ENCODE measurements around the gene FOXS1. TPM values are rescaled to one million over a fixed set of nuclear protein-coding genes. Genes with fewer than 3 reads are reported as not detected.

The FOXS1 gene
- total and polyA plus RNA-seq, 4 experiments from 2014 or later, result not detected

- Histone ChIP-seq H3K4me1 (ENCODE audit: insufficient read depth, low read length) (peaks cover 12% of the 10 kb centered on the region), H3K27ac (ENCODE audit: low read depth, low read length) (no peak overlapping the region), H3K27me3 (ENCODE audit: insufficient read depth, low read length) (peaks cover 29% of the 10 kb centered on the region), H3K36me3 (ENCODE audit: insufficient read depth, low read length) (no peaks in the 10 kb centered on the region), H3K9me3 (ENCODE audit: control insufficient read depth in 1 of 2, low read length in 2 of 2) (no peaks in the 10 kb centered on the region), H3K4me3 (ENCODE audit: low read length in 2 of 2) (peak overlapping the region in 1 of 2 donors; percentile 49)
- Mint-ChIP-seq H3K27me3 (peaks cover 11 to 22% of the 10 kb centered on the region in 2 donors), H3K9me3 (no peaks in the 10 kb centered on the region), H3K4me3 (peak overlapping the region in 6 of 8 donors; percentile 13 to 56 (median 49)), H3K4me1 (peaks cover 0 to 14% (median 3%) of the 10 kb centered on the region in 4 donors), H3K36me3 (no peaks in the 10 kb centered on the region), H3K27ac (no peak overlapping the region)
- no peak for DNase-seq
- POLR2A ChIA-PET (ENCODE audit: partially characterized antibody), result no interaction called here
- intact Hi-C loops (cut with micrococcal nuclease), result loop anchor here (1.0 kb wide), 1 partner anchor 19 kb away; no protein-coding TSS in a partner anchor
- CTCF ChIA-PET (ENCODE audit: partially characterized antibody), result interaction anchor here (3.1 kb wide), 1 partner anchor 14 kb away, joined by 11 read pairs; no protein-coding TSS in a partner anchor
Observed at GRCh38 chr20:31861135-31861384, 15.7 kb upstream of the FOXS1 start.

DNA sequence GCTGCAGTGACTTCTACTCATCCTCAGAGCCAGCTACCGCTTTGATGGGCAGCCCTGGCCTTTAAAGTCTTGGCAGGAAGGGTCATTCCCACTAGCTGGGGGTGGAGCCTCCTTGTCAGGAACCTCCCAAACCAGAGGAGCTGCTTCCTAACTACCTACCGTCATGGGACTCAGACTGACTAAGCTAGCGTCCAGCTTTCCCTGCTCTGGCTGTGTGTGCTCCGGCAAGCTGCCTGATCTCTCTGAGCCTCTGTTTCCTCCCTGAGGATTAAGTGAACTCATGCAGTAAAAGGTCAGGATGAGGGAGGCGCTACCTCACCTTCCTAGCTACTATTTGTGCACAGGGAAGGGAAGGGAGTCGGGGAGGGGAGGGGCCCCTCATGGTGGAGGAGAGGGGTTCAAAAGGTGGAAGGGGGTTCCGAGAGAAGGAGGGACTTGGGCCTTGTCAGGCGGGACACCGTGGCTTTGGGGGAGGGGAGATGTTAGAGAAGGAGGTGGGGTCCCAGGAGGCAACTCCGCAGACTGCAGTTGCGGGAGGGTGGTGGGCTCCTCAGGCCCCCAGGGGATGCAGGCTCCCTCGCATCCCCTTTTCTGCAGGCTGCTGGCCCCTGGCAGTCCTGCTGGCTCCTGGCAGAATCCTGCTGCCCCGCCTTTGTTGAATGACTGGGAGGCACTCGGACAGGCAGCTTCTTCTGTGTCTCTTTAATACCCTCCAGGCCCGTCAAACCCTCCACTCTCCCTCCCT is 15.2 kb upstream of the FOXS1 start:
- no peak overlapping the region for H3K27ac Mint-ChIP-seq
- DNase-seq, result no peak
- Histone ChIP-seq H3K9me3 (ENCODE audit: control insufficient read depth in 1 of 2, low read length in 2 of 2) (no peaks in the 10 kb centered on the region), H3K36me3 (ENCODE audit: insufficient read depth, low read length) (no peaks in the 10 kb centered on the region), H3K4me1 (ENCODE audit: insufficient read depth, low read length) (peaks cover 12% of the 10 kb centered on the region), H3K4me3 (ENCODE audit: low read length in 2 of 2) (peak overlapping the region in 1 of 2 donors; percentile 49), H3K27me3 (ENCODE audit: insufficient read depth, low read length) (peaks cover 29% of the 10 kb centered on the region), H3K27ac (ENCODE audit: low read depth, low read length) (no peak overlapping the region)
- CTCF ChIA-PET (ENCODE audit: partially characterized antibody), result interaction anchor here (1.2 to 3.1 kb wide), 4 partner anchors 9 to 230 kb away, joined by 4 to 11 read pairs (median 7); partner anchors contain the start of gene PDRG1
- intact Hi-C loops (cut with micrococcal nuclease), result loop anchor here (1.0 kb wide), 1 partner anchor 20 kb away; no protein-coding TSS in a partner anchor
- no peaks in the 10 kb centered on the region for H3K9me3 Mint-ChIP-seq
- peak overlapping the region in 7 of 8 donors; percentile 13 to 56 (median 49) for H3K4me3 Mint-ChIP-seq
- H3K27me3 Mint-ChIP-seq, result peaks cover 11 to 22% of the 10 kb centered on the region in 2 donors
- H3K4me1 Mint-ChIP-seq, result peaks cover 0 to 14% (median 3%) of the 10 kb centered on the region in 4 donors
- no peaks in the 10 kb centered on the region for H3K36me3 Mint-ChIP-seq
- POLR2A ChIA-PET (ENCODE audit: partially characterized antibody), result no interaction called here

DNA sequence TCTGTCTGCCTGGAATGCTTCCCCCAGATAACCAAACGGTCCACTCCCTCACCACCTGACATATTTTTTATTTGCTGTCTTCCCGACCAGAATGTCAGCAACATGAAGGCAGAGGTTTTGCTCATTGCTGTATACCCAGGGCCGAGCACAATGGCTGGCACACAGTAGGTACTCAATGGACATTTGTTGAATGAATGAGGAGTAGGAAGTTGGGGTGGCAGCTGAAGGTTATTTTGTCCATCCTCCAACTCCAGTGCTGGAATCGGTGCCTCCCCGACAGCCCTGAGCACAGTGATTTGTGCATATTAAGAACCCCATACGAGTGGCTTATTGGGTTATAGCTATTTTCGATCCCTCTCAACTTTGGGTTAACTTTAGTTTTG is 14.6 kb upstream of the FOXS1 start:
- ChIA-PET CTCF (ENCODE audit: partially characterized antibody) (interaction anchor here (0.9 to 3.1 kb wide), 5 partner anchors 8 to 231 kb away, joined by 3 to 11 read pairs (median 7); partner anchors contain the start of gene PDRG1), POLR2A (ENCODE audit: partially characterized antibody) (no interaction called here)
- DNase-seq, result no peak
- H3K27ac Mint-ChIP-seq, result no peak overlapping the region
- H3K4me1 Mint-ChIP-seq, result peaks cover 0 to 14% (median 3%) of the 10 kb centered on the region in 4 donors
- Histone ChIP-seq H3K27me3 (ENCODE audit: insufficient read depth, low read length) (peaks cover 29% of the 10 kb centered on the region), H3K27ac (ENCODE audit: low read depth, low read length) (no peak overlapping the region), H3K36me3 (ENCODE audit: insufficient read depth, low read length) (no peaks in the 10 kb centered on the region), H3K4me3 (ENCODE audit: low read length in 2 of 2) (no peak overlapping the region), H3K4me1 (ENCODE audit: insufficient read depth, low read length) (peaks cover 12% of the 10 kb centered on the region), H3K9me3 (ENCODE audit: control insufficient read depth in 1 of 2, low read length in 2 of 2) (no peaks in the 10 kb centered on the region)
- H3K4me3 Mint-ChIP-seq, result peak overlapping the region in 4 of 8 donors; percentile 5 to 33 (median 24)
- peaks cover 11 to 22% of the 10 kb centered on the region in 2 donors for H3K27me3 Mint-ChIP-seq
- intact Hi-C loops (cut with micrococcal nuclease), result no loop called here
- H3K36me3 Mint-ChIP-seq, result no peaks in the 10 kb centered on the region
- H3K9me3 Mint-ChIP-seq, result no peaks in the 10 kb centered on the region

DNA sequence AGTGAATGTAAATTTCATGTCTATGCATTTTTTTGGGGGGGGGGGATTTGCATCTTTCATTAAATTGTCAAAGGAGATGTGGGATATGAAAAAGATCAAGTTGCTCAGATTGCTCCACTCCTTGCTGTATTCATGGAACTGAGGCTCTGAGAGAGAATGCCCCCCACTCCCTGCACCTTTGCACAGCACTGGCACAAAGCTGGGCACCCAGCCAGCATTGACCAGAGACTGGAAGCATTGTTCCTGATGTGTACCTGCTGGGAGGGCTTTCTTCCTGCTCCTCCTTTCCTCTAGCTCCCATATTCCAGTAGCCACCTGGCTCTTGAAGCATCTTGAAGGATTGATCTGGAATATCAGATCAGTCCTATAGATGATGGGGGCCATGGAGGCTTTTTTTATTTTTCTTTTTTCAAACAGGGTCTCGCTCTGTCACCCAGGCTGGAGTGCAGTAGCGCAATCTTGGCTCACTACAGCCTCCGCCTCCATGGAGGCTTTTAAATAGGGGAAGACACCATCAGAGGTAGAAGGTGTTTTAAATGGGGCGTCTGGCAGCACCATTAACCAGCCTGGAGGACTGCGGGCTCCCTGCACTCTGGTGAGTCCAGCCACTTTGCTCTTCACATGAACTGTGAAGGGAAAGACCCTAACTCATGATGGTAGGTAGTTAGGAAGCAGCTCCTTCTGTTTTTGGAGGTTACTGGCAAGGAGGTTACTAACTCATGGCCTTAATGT is 14.0 kb upstream of the FOXS1 start:
- ChIA-PET CTCF (ENCODE audit: partially characterized antibody) (interaction anchor here (0.7 to 3.1 kb wide), 6 partner anchors 8 to 232 kb away, joined by 3 to 11 read pairs (median 6); partner anchors contain the start of gene PDRG1), POLR2A (ENCODE audit: partially characterized antibody) (no interaction called here)
- H3K36me3 ChIP-seq (ENCODE audit: insufficient read depth, low read length), result no peaks in the 10 kb centered on the region
- H3K4me3 Mint-ChIP-seq, result peak overlapping the region in 3 of 8 donors; percentile 4 to 33 (median 32)
- intact Hi-C loops (cut with micrococcal nuclease), result no loop called here
- no peak overlapping the region for H3K27ac ChIP-seq (ENCODE audit: low read depth, low read length)
- no peaks in the 10 kb centered on the region for H3K9me3 Mint-ChIP-seq
- H3K27me3 ChIP-seq (ENCODE audit: insufficient read depth, low read length), result peaks cover 29% of the 10 kb centered on the region
- DNase-seq, result no peak
- peaks cover 12% of the 10 kb centered on the region for H3K4me1 ChIP-seq (ENCODE audit: insufficient read depth, low read length)
- no peak overlapping the region for H3K4me3 ChIP-seq (ENCODE audit: low read length in 2 of 2)
- peaks cover 0 to 14% (median 3%) of the 10 kb centered on the region in 4 donors for H3K4me1 Mint-ChIP-seq
- H3K36me3 Mint-ChIP-seq, result no peaks in the 10 kb centered on the region
- H3K9me3 ChIP-seq (ENCODE audit: control insufficient read depth in 1 of 2, low read length in 2 of 2), result no peaks in the 10 kb centered on the region
- peaks cover 11 to 22% of the 10 kb centered on the region in 2 donors for H3K27me3 Mint-ChIP-seq
- no peak overlapping the region for H3K27ac Mint-ChIP-seq

DNA sequence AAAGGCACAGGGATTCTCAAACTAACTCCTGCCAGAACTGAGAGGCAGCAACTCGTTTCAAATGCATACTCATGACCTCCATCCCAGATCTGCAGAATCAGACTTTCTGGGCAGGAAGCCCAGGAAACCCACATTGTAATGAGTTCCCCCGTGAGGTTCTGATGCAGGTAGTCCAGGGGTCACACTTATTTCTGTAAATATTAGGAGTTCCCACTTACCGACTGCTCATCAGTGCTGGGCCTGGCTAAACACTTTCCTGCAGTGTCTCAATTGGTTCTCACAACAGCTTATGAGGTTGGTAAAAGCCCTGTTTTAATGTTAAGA is 13.3 kb upstream of the FOXS1 start:
- Histone ChIP-seq H3K9me3 (ENCODE audit: control insufficient read depth in 1 of 2, low read length in 2 of 2) (no peaks in the 10 kb centered on the region), H3K27me3 (ENCODE audit: insufficient read depth, low read length) (peaks cover 29% of the 10 kb centered on the region), H3K4me1 (ENCODE audit: insufficient read depth, low read length) (peaks cover 12% of the 10 kb centered on the region), H3K4me3 (ENCODE audit: low read length in 2 of 2) (no peak overlapping the region), H3K36me3 (ENCODE audit: insufficient read depth, low read length) (no peaks in the 10 kb centered on the region), H3K27ac (ENCODE audit: low read depth, low read length) (no peak overlapping the region)
- H3K36me3 Mint-ChIP-seq, result no peaks in the 10 kb centered on the region
- DNase-seq, result no peak
- ChIA-PET CTCF (ENCODE audit: partially characterized antibody) (interaction anchor here (0.7 to 2.0 kb wide), 2 partner anchors 8 to 94 kb away, joined by 3 to 7 read pairs; partner anchors contain the start of gene PDRG1), POLR2A (ENCODE audit: partially characterized antibody) (no interaction called here)
- no peaks in the 10 kb centered on the region for H3K9me3 Mint-ChIP-seq
- H3K4me3 Mint-ChIP-seq, result no peak overlapping the region
- H3K27me3 Mint-ChIP-seq, result peaks cover 11 to 26% of the 10 kb centered on the region in 2 donors
- H3K4me1 Mint-ChIP-seq, result peaks cover 0 to 14% (median 3%) of the 10 kb centered on the region in 4 donors
- no peak overlapping the region for H3K27ac Mint-ChIP-seq
- intact Hi-C loops (cut with micrococcal nuclease), result no loop called here

DNA sequence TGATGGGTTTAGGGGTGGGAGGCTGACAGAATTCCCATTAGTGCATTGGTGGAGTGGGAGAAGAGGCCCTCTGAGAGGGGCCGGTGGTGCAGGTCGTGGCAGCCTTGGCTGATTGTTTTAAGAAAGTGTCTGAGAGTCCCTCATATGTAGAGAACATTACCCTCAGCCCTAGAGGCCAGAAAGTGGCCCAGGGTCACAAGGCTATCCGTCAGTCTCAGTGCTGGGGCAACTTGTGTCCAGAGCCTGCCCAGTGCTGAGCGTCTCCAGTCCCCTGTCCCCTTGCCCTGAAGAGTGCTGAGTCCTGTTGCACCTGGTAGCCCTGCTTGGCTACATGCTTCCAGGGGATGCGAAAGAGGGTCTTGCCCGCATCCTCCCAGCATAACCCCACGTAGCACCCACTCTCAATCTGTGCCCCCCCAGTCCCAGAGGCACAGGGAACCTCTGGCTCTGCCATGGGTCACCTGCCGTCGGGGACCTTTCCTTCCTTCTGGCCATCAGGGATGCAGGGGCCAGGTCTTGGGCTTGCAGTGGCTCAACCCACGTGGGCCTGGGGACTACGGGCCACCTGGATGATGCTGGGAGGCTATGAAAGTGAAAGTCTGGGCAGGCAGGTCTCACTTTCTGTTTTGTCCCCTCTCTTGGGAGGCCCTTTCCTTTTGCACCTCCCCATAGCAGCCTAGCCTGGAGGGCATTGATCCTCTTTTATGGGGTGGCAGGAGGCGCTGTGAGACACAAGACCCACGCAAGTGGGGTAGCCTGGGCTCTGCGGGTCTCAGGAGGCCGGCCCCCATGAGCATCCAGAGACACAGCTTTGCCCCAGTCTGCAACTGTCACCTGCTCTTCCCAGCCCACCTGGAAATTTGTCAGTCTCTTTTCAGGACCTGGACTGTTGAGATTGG is 12.7 kb upstream of the FOXS1 start:
- Histone ChIP-seq H3K4me3 (ENCODE audit: low read length in 2 of 2) (no peak overlapping the region), H3K27ac (ENCODE audit: low read depth, low read length) (no peak overlapping the region), H3K27me3 (ENCODE audit: insufficient read depth, low read length) (peaks cover 29% of the 10 kb centered on the region), H3K9me3 (ENCODE audit: control insufficient read depth in 1 of 2, low read length in 2 of 2) (no peaks in the 10 kb centered on the region), H3K36me3 (ENCODE audit: insufficient read depth, low read length) (no peaks in the 10 kb centered on the region), H3K4me1 (ENCODE audit: insufficient read depth, low read length) (peaks cover 12% of the 10 kb centered on the region)
- POLR2A ChIA-PET (ENCODE audit: partially characterized antibody), result no interaction called here
- H3K4me1 Mint-ChIP-seq, result peaks cover 0 to 14% (median 3%) of the 10 kb centered on the region in 4 donors
- DNase-seq, result no peak
- no peak overlapping the region for H3K4me3 Mint-ChIP-seq
- H3K9me3 Mint-ChIP-seq, result no peaks in the 10 kb centered on the region
- H3K27ac Mint-ChIP-seq, result no peak overlapping the region
- no peaks in the 10 kb centered on the region for H3K36me3 Mint-ChIP-seq
- H3K27me3 Mint-ChIP-seq, result peaks cover 11 to 27% of the 10 kb centered on the region in 2 donors
- intact Hi-C loops (cut with micrococcal nuclease), result no loop called here
- CTCF ChIA-PET (ENCODE audit: partially characterized antibody), result no interaction called here

All from CD4-positive, alpha-beta memory T cell (primary cell).